HG02623 (cell line): ENCODE data around the gene ZBTB16.

Experiments
- ATAC-seq: cut with Tn5 transposase; IDR thresholded peaks from one replicate; pipeline ENCODE4 v1.9.1; 2021; ENCODE audit warnings: moderate library complexity; ENCODE audit not compliant: unreplicated experiment

Gene ZBTB16

DNA sequence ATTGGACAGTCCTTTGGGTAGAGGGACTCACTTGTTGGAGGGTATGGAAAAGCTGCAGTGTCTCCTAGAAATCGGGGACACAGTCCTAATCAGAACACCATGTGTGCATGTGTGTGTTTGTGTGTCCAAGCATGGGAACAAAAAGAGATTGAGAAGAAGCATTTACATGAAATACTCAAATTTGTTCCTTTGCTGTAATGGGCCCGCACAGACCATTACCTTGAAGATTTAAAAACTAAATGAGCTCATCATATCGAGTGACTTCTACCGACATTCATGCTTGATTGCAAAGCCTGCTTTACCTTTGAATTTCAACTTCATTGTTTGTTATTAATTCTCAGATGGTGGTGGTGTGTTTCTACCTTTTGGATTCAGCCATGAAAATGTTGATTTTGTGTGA is 106.9 kb downstream of the ZBTB16 start:
- ATAC-seq = no peak

DNA sequence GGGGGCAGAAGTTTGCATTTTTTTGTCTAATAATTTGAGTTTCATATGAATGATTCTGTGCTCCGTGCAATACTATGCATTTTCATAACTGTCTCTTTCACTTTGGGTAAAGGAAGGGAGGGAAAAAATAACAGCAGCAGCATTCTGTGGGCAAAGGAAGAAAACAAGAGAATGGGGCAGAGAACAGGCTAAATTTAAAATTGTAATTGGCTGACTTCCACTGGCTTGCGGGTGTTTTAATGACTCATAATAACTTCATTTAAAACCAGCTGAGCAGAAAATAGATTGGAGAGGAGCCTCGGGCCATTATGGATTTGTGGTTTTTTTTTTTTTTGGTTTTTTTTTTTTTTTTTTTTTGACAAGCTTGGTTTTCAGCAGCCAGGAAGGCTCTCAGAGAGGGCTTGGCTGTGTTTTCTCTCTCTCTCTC is 107.4 kb downstream of the ZBTB16 start:
- ATAC-seq = no peak

GRCh38 chr11:114167355-114167754 is 107.8 kb downstream of the ZBTB16 start:
- no peak for ATAC-seq

DNA sequence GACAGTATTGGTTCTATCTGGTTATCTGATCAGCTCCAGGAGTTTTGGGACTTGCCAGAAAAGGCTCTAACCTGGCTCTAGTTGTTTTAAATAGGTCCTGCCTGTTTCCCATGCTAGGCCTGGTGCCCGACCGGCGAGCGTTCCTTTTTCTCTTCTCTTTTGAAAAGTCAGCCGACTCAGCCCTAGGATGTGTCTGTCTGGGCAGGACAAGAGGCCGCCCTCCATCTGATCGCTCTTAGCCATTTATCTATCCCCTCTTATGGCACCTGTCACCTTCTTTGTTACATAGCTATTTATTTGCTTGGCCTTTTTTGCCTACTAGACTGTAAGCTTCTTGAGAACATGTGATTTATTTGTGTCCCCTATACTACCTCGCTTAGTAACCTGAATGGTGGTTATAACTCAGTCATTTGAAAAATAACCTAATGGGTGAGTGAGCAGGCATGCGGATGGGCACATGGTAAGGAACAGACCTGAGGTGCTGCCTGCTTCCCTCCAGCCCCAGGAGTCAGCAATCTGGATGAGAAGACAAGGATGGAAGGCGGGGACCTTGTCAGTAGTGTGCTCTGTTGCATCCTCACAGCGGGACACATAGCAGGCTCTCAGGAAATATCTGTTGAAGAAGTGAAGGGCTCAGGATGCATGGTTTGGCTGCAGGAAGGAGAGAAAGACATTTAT is 108.4 kb downstream of the ZBTB16 start:
- no peak for ATAC-seq

DNA sequence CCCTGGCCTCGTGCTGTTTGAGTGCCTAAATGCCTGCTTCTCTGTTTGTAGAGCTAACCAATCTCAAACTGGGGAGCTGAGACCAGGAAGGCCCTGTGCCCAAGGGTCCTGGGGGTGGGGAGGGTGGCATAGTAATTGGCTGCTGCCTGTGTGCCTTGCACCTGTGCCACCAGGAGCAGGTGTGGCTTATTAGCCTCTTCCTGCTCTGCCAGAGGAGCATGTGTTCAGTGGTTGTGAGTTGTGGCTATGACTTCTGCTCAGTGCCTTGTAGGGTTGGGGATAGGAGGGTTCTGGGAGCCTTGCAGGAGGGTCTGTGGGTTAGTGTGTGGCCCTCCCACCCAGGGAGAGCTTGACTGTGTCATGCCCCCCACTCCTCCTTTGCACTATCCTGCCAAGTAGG is 109.2 kb downstream of the ZBTB16 start:
- no peak for ATAC-seq

- ATAC-seq = no peak
Observed at GRCh38 chr11:114169321-114169749, 109.8 kb downstream of the ZBTB16 start.

DNA sequence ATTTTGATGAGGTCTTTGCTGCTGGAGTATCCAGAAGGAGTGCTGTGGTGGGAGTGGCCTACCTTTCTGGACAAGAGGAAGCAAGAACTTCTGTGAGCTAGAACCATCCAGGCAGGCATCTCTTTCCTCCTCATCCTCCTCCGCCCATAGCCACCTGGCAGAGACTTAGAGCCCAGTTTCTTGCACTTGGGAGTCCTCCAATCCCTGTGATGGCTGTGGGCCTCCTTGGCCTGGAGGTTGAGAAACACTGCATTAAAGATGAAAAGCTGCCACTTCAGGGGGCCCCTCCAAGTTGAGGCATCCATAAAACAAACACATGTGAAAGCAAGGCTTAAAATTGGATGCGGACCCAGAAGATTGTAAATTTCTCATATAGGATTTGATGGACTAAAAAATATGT is 110.3 kb downstream of the ZBTB16 start:
- no peak for ATAC-seq

DNA sequence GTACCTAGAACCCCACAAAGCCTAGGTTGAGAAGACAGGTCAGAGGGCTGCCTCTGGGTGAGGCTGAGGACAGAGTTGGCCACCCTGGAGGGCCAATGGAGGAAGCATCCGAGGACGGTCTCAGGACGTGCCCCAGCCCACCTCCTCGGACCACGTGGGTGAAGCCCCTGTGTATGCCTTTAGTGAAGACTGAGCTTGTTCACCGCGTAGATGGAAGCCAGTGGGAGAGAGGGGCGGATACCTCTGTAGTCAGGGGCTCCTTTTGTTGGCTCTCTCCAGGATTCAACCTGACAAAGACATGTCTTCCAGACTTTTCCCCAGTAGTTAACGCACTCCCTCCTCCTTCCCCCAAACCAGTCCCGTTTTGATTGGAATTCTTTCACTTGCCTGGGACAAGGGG is 110.7 kb downstream of the ZBTB16 start:
- ATAC-seq = no peak

GRCh38 chr11:114171257-114172054 is 111.9 kb downstream of the ZBTB16 start:
- ATAC-seq = no peak

GRCh38 chr11:114172055-114172861 is 112.7 kb downstream of the ZBTB16 start:
- no peak for ATAC-seq

GRCh38 chr11:114172871-114173444 is 113.4 kb downstream of the ZBTB16 start:
- ATAC-seq = no peak

- ATAC-seq = no peak
Observed at GRCh38 chr11:114173843-114174242, 114.3 kb downstream of the ZBTB16 start.

DNA sequence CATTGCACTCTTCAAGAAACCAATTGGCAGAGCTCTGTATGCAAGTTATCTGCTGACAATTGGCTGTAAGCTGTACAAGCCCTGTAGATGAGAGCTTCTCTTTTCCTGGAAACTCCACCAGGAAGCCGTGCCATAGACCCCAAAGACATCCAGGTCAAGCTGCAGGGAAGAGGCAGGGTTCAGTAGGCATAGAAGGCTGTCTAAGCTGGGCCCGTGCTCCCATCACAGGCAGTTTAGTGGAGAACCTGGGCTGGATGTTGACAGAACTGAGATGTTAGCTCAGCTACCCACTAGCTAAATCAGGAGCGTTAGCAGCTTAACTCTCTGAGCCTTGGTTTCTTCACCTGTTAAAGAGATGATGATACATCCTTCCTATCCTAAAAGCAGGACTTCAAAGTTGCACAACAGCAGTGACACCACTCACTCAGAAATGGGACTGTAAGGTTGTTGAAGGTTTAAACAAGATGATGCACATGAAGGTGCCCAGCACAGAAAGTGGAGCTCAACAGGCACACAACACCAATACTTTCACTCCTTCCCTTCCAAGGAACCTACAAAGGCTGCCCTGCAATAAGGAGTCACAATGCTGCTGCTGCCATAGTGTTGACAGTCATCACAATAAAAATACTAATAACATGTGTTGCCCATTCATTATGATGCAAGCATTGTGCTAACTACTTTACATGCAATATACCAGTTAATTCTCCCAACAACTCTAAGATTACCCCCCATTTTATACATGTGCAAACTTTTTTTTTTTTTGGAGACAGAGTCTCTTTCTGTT is 115.4 kb downstream of the ZBTB16 start:
- ATAC-seq = no peak

GRCh38 chr11:114175706-114176105 is 116.2 kb downstream of the ZBTB16 start:
- ATAC-seq = no peak

DNA sequence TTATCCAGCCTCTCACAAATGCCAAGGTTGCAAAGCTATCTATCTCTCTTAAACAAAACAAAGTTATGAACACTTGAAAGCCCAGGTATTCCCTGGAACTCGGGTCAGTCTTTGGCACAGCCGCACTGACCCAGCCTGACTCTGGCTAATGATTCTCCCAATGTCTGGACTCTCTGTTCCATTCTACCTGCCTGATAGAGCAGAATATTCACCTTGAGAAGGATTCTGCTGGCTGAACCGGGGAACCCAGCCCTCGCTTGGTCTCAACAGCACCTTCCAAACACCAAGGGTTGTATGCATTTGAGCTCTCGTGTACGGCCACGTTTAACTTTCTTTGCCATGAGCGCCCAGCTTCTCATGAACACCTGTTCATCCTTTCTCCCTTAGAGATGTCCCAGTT is 116.8 kb downstream of the ZBTB16 start:
- no peak for ATAC-seq

- ATAC-seq = no peak
Observed at GRCh38 chr11:114178656-114179055, 119.1 kb downstream of the ZBTB16 start.

GRCh38 chr11:114179234-114179941 is 119.9 kb downstream of the ZBTB16 start:
- ATAC-seq = no peak

GRCh38 chr11:114180301-114181055 is 121.0 kb downstream of the ZBTB16 start:
- no peak for ATAC-seq

DNA sequence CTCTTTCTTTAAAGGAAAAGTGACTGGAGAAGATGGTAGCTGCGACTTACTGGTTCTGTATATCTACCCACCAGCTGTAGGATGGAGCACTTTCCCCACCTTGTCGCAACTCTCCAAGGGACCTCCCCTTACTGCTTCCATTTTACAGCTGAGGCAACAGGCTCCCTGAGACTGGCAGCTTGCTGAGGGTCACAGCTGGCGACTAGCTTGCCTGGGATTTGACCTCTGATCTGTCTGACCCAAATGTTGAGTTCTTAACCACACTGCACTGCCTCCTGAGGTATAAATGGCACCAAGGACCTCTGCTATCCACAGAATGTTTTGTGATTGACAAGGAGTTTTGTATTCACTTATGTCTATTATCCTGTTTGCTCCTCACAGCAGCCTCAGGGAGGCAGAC is 121.7 kb downstream of the ZBTB16 start:
- ATAC-seq = no peak
